OCI-LY7 (cell line): ENCODE results near the gene ZNF23.

Experiments
- EZH2phosphoT487 ChIP-seq: fragments of 200-600 bp; sonication (generic); IDR thresholded peaks from 2 replicates; pipeline ENCODE4 v1.6.1; 2018; ENCODE audit warnings: low read depth, borderline replicate concordance, mild to moderate bottlenecking, mixed run types, antibody characterized with exemption, low read length, moderate library complexity, mixed read lengths
- TF ChIP-seq, protein P1 (sequence below): fragments of 200-600 bp; sonication (generic); conservative IDR thresholded peaks from 2 replicates; pipeline ENCODE4 v1.5.1; 2014; ENCODE audit warnings: mild to moderate bottlenecking, antibody characterized with exemption, low read length, moderate library complexity, mixed read lengths

DNA sequence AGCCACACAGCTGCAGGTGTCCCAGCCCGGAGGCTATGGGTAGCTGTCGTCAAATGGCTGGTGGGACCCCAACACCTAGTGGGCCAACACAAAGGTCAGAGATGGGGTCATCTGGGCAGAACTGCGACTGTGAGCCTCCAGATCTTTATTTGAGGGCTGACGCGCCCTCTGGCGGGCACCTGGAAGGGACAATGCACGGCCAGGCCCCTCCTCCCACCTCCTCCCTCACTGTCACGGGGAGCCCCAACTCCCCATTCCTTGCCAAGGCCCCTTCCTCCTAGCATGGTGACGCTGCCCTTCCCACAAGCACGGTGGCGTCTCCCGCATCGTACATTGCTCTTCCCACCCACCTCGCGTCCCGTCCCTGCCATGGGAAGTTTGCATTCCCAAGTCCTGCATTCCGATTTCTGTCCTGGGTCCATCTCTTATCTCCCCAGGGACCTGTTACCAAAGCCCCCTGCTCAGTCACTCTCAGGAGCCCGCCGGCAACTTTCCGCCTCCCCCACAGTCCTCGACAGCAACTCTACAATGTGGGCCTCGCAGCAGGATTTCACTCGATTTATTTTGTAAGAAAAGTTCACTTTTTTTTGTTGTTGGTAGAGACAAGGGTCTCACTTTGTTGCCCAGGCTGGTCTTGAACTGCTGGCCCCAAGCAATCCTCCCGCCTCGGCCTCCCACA, 21.2 kb downstream of the ZNF23 start:
- TF ChIP-seq, protein P1, sequence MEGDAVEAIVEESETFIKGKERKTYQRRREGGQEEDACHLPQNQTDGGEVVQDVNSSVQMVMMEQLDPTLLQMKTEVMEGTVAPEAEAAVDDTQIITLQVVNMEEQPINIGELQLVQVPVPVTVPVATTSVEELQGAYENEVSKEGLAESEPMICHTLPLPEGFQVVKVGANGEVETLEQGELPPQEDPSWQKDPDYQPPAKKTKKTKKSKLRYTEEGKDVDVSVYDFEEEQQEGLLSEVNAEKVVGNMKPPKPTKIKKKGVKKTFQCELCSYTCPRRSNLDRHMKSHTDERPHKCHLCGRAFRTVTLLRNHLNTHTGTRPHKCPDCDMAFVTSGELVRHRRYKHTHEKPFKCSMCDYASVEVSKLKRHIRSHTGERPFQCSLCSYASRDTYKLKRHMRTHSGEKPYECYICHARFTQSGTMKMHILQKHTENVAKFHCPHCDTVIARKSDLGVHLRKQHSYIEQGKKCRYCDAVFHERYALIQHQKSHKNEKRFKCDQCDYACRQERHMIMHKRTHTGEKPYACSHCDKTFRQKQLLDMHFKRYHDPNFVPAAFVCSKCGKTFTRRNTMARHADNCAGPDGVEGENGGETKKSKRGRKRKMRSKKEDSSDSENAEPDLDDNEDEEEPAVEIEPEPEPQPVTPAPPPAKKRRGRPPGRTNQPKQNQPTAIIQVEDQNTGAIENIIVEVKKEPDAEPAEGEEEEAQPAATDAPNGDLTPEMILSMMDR, result peak; percentile 50
- TF ChIP-seq EZH2phosphoT487, result no peak
